SK-N-SH treated with all-trans-retinoic acid at 6 μM for 48 hours (cell line): ENCODE measurements around the gene PPP1CC.

Source experiments
- ESRRG ChIP-seq: fragments of 250-450 bp; sonication (Bioruptor Pico); IDR thresholded peaks from 2 replicates; pipeline ENCODE4 v1.6.1; 2021; ENCODE audit warnings: mild to moderate bottlenecking
- ISL1 ChIP-seq: fragments of 250-450 bp; sonication (Bioruptor Pico); IDR thresholded peaks from 2 replicates; pipeline ENCODE4 v2.1.2; 2022; ENCODE audit warnings: mild to moderate bottlenecking, moderate library complexity
- OSR1 ChIP-seq: fragments of 250-450 bp; sonication (Bioruptor Pico); IDR thresholded peaks from 2 replicates; pipeline ENCODE4 v1.8.0; 2022; ENCODE audit warnings: moderate library complexity, mild to moderate bottlenecking, inconsistent platforms
- PPARA ChIP-seq: fragments of 250-450 bp; sonication (Bioruptor Pico); IDR thresholded peaks from 2 replicates; pipeline ENCODE4 v1.5.0; 2020; ENCODE audit warnings: mild to moderate bottlenecking, borderline replicate concordance
- ZFP30 ChIP-seq: fragments of 450-650 bp; formaldehyde crosslinking; IDR thresholded peaks from 2 replicates; pipeline ENCODE4 v1.5.0; 2022; ENCODE audit warnings: mild to moderate bottlenecking, moderate library complexity
- ZNF565 ChIP-seq: fragments of 450-650 bp; formaldehyde crosslinking; conservative IDR thresholded peaks from 2 replicates; pipeline ENCODE4 v1.5.0; 2020; ENCODE audit warnings: low read depth, mild to moderate bottlenecking, moderate library complexity
- TF ChIP-seq, protein P1 (sequence below): fragments of 250-450 bp; sonication (Bioruptor Pico); IDR thresholded peaks from 2 replicates; pipeline ENCODE4 v1.8.0; 2020; ENCODE audit warnings: mild to moderate bottlenecking, moderate library complexity, borderline replicate concordance
- TF ChIP-seq, protein P2 (sequence below): fragments of 250-450 bp; sonication (Bioruptor Pico); IDR thresholded peaks from 2 replicates; pipeline ENCODE4 v1.5.1; 2021; ENCODE audit warnings: mild to moderate bottlenecking, moderate library complexity
- TF ChIP-seq, protein P3 (sequence below): fragments of 250-450 bp; sonication (Bioruptor Pico); IDR thresholded peaks from 2 replicates; pipeline ENCODE4 v1.8.0; 2021; ENCODE audit warnings: low read depth, mild to moderate bottlenecking, moderate library complexity, borderline replicate concordance

DNA sequence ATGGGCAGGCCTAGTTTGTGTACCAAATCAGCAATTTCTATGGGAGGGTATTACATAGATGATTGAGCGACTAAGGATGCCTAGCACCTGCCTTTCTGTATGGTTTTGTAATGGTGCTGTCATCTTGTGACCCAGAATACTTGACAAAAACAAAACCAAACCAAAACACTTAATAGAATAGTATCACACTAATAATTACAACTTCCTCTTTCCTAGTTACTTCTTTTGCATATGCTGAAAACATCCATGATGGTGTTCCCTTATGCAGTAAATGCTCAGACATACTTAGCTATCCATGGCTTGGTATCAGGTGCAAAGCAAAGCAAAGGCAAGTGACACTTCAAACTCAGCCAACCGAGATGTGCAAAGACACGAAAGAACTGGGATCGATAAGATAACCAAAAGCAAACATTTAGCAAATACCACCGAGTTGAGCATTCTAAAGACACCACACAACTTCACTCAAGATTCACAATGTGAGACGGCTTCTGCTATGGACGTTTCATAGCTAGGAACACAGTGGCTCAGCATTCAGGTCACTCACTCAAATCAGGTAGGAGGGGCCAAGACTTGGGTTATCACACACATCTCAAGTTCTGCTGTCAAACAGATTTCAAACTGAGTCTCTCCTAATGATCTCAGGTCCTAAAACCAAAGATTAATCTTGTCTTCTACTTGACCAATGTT lies 24.3 kb downstream of the PPP1CC start:
- TF ChIP-seq, protein P1, sequence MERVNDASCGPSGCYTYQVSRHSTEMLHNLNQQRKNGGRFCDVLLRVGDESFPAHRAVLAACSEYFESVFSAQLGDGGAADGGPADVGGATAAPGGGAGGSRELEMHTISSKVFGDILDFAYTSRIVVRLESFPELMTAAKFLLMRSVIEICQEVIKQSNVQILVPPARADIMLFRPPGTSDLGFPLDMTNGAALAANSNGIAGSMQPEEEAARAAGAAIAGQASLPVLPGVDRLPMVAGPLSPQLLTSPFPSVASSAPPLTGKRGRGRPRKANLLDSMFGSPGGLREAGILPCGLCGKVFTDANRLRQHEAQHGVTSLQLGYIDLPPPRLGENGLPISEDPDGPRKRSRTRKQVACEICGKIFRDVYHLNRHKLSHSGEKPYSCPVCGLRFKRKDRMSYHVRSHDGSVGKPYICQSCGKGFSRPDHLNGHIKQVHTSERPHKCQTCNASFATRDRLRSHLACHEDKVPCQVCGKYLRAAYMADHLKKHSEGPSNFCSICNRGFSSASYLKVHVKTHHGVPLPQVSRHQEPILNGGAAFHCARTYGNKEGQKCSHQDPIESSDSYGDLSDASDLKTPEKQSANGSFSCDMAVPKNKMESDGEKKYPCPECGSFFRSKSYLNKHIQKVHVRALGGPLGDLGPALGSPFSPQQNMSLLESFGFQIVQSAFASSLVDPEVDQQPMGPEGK: no peak
- TF ChIP-seq ESRRG (CRISPR knock-in tag): no peak
- TF ChIP-seq ZNF565 (CRISPR knock-in tag): no peak
- TF ChIP-seq PPARA (CRISPR knock-in tag): no peak
- TF ChIP-seq, protein P2, sequence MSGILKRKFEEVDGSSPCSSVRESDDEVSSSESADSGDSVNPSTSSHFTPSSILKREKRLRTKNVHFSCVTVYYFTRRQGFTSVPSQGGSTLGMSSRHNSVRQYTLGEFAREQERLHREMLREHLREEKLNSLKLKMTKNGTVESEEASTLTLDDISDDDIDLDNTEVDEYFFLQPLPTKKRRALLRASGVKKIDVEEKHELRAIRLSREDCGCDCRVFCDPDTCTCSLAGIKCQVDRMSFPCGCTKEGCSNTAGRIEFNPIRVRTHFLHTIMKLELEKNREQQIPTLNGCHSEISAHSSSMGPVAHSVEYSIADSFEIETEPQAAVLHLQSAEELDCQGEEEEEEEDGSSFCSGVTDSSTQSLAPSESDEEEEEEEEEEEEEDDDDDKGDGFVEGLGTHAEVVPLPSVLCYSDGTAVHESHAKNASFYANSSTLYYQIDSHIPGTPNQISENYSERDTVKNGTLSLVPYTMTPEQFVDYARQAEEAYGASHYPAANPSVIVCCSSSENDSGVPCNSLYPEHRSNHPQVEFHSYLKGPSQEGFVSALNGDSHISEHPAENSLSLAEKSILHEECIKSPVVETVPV: no peak
- TF ChIP-seq ZFP30 (CRISPR knock-in tag): no peak
- TF ChIP-seq, protein P3, sequence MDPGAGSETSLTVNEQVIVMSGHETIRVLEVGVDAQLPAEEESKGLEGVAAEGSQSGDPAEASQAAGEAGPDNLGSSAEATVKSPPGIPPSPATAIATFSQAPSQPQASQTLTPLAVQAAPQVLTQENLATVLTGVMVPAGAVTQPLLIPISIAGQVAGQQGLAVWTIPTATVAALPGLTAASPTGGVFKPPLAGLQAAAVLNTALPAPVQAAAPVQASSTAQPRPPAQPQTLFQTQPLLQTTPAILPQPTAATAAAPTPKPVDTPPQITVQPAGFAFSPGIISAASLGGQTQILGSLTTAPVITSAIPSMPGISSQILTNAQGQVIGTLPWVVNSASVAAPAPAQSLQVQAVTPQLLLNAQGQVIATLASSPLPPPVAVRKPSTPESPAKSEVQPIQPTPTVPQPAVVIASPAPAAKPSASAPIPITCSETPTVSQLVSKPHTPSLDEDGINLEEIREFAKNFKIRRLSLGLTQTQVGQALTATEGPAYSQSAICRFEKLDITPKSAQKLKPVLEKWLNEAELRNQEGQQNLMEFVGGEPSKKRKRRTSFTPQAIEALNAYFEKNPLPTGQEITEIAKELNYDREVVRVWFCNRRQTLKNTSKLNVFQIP (CRISPR knock-in tag): no peak
- TF ChIP-seq OSR1 (CRISPR knock-in tag): no peak
- TF ChIP-seq ISL1: no peak
